ENCODE data around the gene GALNTL6. TPM values are rescaled to one million over a fixed set of nuclear protein-coding genes. Genes with fewer than 3 reads are reported as not detected.

The GALNTL6 gene
- total RNA-seq, 1 experiment from 2014 or later: not detected

- H3K4ac ChIP-seq (ENCODE audit: low read depth, low read length): no peak overlapping the region
- H3K79me1 ChIP-seq (ENCODE audit: insufficient read depth, low read depth, low read length, poor library complexity, severe bottlenecking): no peaks in the 10 kb centered on the region
Observed at GRCh38 chr4:172793565-172794306, 980.5 kb downstream of the GALNTL6 start.

More at GRCh38 chr4:172793565-172794306, 980.5 kb downstream of the GALNTL6 start:
- DNase-seq: no peak
- TF ChIP-seq, protein P1, sequence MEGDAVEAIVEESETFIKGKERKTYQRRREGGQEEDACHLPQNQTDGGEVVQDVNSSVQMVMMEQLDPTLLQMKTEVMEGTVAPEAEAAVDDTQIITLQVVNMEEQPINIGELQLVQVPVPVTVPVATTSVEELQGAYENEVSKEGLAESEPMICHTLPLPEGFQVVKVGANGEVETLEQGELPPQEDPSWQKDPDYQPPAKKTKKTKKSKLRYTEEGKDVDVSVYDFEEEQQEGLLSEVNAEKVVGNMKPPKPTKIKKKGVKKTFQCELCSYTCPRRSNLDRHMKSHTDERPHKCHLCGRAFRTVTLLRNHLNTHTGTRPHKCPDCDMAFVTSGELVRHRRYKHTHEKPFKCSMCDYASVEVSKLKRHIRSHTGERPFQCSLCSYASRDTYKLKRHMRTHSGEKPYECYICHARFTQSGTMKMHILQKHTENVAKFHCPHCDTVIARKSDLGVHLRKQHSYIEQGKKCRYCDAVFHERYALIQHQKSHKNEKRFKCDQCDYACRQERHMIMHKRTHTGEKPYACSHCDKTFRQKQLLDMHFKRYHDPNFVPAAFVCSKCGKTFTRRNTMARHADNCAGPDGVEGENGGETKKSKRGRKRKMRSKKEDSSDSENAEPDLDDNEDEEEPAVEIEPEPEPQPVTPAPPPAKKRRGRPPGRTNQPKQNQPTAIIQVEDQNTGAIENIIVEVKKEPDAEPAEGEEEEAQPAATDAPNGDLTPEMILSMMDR (conservative IDR thresholded peaks at IDR 0.05): no peak
- no peak overlapping the region for H3K23ac ChIP-seq (ENCODE audit: insufficient read length, low read depth, low read length)
- H3K36me3 Mint-ChIP-seq (ENCODE audit: insufficient read depth in 1 of 3, low read depth in 3 of 3): no peaks in the 10 kb centered on the region
- no peak overlapping the region for H3K9ac ChIP-seq (ENCODE audit: extremely low read depth, insufficient read length, low read length)
- H3K27me3 Mint-ChIP-seq (ENCODE audit: low read depth): no peaks in the 10 kb centered on the region
- H3K18ac ChIP-seq (ENCODE audit: insufficient read length, low read depth, low read length): no peak overlapping the region
- no peak overlapping the region for H2BK5ac ChIP-seq (ENCODE audit: insufficient read length, low read length)
- H4K20me1 ChIP-seq (ENCODE audit: control insufficient read depth, insufficient read depth, insufficient read length): no peaks in the 10 kb centered on the region
- H2BK20ac ChIP-seq (ENCODE audit: low read depth, low read length, poor library complexity, severe bottlenecking): no peak overlapping the region
- no peak overlapping the region for H4K91ac ChIP-seq (ENCODE audit: insufficient read length, low read depth, low read length)
- H2BK15ac ChIP-seq (ENCODE audit: low read depth, low read length): no peak overlapping the region
- H3K56ac ChIP-seq (ENCODE audit: insufficient read length, low read depth, low read length): no peak overlapping the region
- no peak overlapping the region for H4K8ac ChIP-seq (replicated peaks; ENCODE audit: insufficient read length, low read depth, low read length)
- H3K9me3 Mint-ChIP-seq: no peaks in the 10 kb centered on the region
- H3K27ac ChIP-seq (ENCODE audit: insufficient read length, low read depth, low read length): no peak overlapping the region
- no peak overlapping the region for H3K27ac Mint-ChIP-seq
- H3K4me2 ChIP-seq (ENCODE audit: insufficient read depth, insufficient read length, low read length): no peak overlapping the region
- no peaks in the 10 kb centered on the region for H3K79me2 ChIP-seq (ENCODE audit: insufficient read depth, low read length)
- H2BK120ac ChIP-seq (ENCODE audit: low read depth, low read length, poor library complexity, severe bottlenecking): no peak overlapping the region
- no peaks in the 10 kb centered on the region for H3K4me1 ChIP-seq (ENCODE audit: insufficient read depth, low read length)
- H3K27me3 ChIP-seq (ENCODE audit: insufficient read depth, low read length): no peaks in the 10 kb centered on the region
- no peak overlapping the region for H3T11ph ChIP-seq (ENCODE audit: low read length)
- no peak overlapping the region for H2AK5ac ChIP-seq (ENCODE audit: insufficient read length, low read length)
- H3K14ac ChIP-seq (ENCODE audit: insufficient read depth, low read length): no peak overlapping the region
- WGBS (ENCODE audit: extremely low coverage, insufficient read length, low lambda C conversion rate): no CpG with 5 or more reads among the region's 4 CpGs
- H2AFZ ChIP-seq (ENCODE audit: low read length): no peak overlapping the region
- no peak overlapping the region for H4K5ac ChIP-seq (ENCODE audit: insufficient read length, low read depth, low read length)
- no peak overlapping the region for H2BK12ac ChIP-seq (ENCODE audit: insufficient read length, low read depth, low read length)
- no peaks in the 10 kb centered on the region for H3K23me2 ChIP-seq (ENCODE audit: insufficient read length, low read depth, low read length, poor library complexity, severe bottlenecking)
- H3K4me1 Mint-ChIP-seq: peaks cover 0 to 4% of the 10 kb centered on the region in 2 experiments; a peak in 1 of 4 replicates
- H3K9me3 ChIP-seq (ENCODE audit: control insufficient read depth, low read depth, low read length): no peaks in the 10 kb centered on the region
- H3K4me3 Mint-ChIP-seq: no peak overlapping the region
